Fibroblast of villous mesenchyme (primary cell): ENCODE measurements around the gene CENPM. TPM values are rescaled to one million over a fixed set of nuclear protein-coding genes. Genes with fewer than 3 reads are reported as not detected.

Source experiments
- DNase-seq: peaks from one replicate; pipeline ENCODE4 v3.0.0-alpha.2; 2010; ENCODE audit warnings: low read depth
- H3K4me3 ChIP-seq: 2 replicates; pipeline ENCODE4 v1.5.1; 2011; ENCODE audit warnings: low read depth, mild to moderate bottlenecking, low read length
- CTCF ChIP-seq: IDR thresholded peaks from 2 replicates; pipeline ENCODE4 v1.5.1; 2012; ENCODE audit warnings: low read depth, mild to moderate bottlenecking, low read length; ENCODE audit not compliant: insufficient read depth
- total RNA-seq: library from RNA; depleted of rRNA; stranded (reverse); fragments of >200 nt; gene quantifications from 2 replicates; pipeline ENCODE4 v1.2.3, GENCODE V29; 2012

CENPM gene
- total RNA-seq, 1 donor: 14.2 TPM

DNA sequence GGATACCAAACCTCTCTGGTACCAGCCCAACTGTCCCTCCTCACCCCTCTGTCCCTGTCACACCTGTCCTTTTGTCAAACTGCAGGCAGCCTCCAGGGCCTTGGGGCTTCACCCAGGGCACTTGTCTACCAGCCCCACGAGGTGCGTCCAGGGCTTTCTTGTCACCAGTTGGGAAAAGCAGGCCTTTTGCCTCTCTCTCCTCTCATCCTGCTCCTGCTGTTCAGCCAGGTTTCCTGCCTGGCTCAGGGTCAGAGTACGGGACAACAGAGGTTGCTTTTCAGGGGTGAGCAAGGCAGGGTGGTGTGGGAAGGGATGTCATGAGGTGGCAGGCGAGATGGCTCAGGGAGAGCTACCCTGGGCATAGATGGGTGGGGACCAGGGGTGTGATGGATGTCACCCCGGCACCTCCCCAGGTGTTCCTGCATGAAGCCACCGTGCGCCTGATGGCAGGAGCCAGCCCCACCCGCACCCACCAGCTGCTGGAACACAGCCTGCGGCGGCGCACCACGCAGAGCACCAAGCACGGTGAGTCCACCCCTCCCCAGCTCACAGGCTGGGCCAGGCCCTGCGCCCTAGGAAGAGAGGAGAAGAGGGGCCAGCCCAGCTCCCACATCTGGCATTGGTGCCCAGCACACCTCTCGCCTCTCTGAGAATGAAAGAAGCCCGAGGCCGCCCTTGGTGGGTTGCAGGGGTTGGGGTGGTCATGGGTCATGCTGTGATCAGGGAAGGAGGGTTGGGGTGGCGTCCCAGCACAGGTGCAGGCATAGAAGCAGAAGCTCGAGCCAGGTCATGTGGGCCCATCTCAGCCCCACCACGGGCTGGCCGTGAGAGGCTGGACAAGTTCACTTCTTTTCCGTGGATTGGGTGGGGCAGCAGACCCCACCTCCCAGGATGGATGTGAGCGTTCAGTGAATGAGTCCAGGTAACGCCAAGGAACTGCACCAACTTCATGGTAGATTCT is 42.2 kb downstream of the CENPM start:
- no peak for TF ChIP-seq CTCF
- H3K4me3 ChIP-seq: no peak overlapping the region
- DNase-seq: no peak

DNA sequence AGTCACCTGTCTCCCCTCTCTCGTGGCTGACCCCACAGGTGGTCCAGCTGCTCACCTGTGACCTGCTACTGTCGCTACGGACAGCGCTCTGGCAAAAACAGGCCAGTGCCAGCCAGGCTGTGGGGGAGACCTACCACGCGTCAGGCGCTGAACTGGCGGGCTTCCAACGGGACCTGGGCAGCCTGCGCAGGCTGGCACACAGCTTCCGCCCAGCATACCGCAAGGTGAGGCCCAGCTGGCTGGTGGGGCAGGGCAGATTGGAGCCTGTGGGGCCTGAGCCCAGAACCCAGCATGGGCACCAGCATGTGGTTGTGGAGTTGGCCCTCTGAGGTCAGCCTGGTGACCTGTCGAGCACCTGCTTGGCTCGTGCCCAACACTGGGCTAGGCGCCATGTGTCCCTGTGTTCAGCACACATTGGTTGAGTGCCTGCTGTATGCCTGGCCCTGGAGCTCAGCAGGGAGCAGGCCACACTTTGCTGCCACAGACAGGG is 44.0 kb downstream of the CENPM start:
- no peak for DNase-seq
- no peak for TF ChIP-seq CTCF
- H3K4me3 ChIP-seq: no peak overlapping the region

DNA sequence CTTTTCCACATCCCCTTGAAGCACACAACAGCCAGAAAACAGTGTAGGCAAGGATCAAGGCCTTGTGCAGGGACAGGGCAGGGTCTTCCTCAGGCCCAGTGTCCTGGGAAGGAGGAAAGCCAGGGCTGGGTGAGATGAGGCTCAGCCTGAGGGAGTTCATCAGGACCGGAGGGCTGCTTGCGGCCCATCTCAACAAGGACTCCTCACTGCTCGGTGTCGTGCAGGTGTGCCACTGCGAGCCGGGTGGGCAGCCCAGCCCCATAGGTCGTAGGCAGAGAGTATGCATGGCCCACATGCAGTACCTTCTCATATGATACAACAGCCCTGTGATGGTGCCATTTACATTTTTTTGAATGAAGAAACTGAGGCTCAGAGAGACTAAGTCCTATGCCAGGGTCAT is 44.9 kb downstream of the CENPM start:
- no peak overlapping the region for H3K4me3 ChIP-seq
- no peak for DNase-seq
- no peak for TF ChIP-seq CTCF

DNA sequence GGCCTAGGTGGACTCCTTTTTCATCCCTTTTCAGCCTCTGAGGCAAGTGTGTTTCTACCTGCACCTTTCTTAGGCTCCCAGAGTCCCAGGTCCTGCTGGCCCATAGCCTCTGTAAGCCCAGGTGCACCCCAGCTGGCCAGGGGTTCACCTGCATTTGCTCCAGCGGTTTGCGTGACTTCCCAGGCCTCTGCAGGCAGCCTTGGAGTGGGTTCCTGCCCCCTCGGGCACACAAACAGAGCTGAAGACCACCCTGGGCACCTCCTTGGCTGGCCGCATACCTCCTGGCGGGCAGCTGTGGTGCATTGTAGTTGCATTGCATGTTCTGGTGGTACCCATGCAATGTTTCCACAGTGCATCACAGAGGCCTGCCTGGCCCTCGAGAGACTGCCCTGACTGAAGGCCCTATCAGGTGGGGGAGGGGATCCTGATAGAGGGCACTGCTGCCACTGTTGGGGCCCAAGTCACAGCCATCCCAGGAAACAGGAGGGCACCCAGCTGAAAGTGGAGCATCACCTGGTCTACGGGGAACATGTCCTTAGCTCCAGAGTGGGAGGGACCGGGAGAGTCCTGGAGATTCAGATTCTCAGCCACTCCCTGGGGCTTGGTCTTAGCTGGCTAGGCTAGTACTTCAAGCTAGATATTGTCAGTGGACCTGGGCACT is 46.2 kb downstream of the CENPM start:
- no peak for TF ChIP-seq CTCF
- DNase-seq: no peak
- H3K4me3 ChIP-seq: no peak overlapping the region

DNA sequence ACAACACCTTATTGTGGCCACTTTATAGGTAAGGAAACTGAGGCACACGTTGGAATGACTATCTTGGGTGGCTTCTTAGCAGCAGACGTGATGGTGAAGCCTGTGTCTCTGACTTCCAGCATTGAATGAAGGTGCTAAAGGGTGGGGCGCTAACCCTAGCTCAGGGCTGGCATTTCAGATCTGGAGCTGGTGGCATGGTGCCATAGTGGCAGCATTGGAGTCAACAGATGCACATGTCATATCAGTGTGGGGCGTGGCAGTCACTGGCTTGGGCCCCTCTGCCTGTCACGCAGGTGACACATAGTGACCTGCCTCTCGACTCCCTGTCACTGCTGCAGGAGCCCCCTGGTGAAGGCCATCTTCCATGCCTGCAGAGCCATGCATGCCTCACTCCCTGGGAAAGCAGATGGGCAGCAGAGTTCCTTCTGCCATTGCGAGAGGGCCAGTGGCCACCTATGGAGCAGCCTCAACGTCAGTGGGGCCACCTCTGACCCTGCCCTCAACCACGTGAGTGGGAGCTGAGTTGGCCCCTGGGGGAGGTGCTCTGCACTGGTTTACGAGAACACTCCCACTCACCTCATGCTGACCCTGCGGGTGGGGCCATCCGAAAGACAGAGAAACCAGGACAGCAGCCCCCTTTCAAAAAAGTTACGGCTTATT is 46.8 kb downstream of the CENPM start:
- no peak overlapping the region for H3K4me3 ChIP-seq
- TF ChIP-seq CTCF: no peak
- DNase-seq: peak; percentile 11

GRCh38 chr22:41899110-41899509 is 47.8 kb downstream of the CENPM start:
- no peak overlapping the region for H3K4me3 ChIP-seq
- DNase-seq: no peak
- TF ChIP-seq CTCF: no peak
